PC-9 (cell line): Measurements from ENCODE around the gene FRMPD2.

Experiments used
- EZH2 ChIP-seq: fragments of 200-600 bp; sonication (generic); IDR thresholded peaks from 2 replicates; pipeline ENCODE4 v1.8.0; 2017; ENCODE audit warnings: antibody characterized with exemption, low read depth
- TF ChIP-seq, protein P1 (sequence below): fragments of 200-600 bp; sonication (generic); conservative IDR thresholded peaks from 2 replicates; pipeline ENCODE4 v1.6.1; 2017; ENCODE audit warnings: mixed run types, antibody characterized with exemption, mild to moderate bottlenecking, moderate library complexity

- TF ChIP-seq, protein P1, sequence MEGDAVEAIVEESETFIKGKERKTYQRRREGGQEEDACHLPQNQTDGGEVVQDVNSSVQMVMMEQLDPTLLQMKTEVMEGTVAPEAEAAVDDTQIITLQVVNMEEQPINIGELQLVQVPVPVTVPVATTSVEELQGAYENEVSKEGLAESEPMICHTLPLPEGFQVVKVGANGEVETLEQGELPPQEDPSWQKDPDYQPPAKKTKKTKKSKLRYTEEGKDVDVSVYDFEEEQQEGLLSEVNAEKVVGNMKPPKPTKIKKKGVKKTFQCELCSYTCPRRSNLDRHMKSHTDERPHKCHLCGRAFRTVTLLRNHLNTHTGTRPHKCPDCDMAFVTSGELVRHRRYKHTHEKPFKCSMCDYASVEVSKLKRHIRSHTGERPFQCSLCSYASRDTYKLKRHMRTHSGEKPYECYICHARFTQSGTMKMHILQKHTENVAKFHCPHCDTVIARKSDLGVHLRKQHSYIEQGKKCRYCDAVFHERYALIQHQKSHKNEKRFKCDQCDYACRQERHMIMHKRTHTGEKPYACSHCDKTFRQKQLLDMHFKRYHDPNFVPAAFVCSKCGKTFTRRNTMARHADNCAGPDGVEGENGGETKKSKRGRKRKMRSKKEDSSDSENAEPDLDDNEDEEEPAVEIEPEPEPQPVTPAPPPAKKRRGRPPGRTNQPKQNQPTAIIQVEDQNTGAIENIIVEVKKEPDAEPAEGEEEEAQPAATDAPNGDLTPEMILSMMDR: no peak
- no peak for TF ChIP-seq EZH2
These were observed 64.1 kb downstream of the FRMPD2 start for GRCh38 chr10:48210391-48210790.
